Neural cell (in vitro differentiated cells): ENCODE measurements around the gene LIPC. TPM values are rescaled to one million over a fixed set of nuclear protein-coding genes. Genes with fewer than 3 reads are reported as not detected.

Experiments used
- H2AFZ ChIP-seq: fragments of 200-600, 300-800 bp; sonication (generic), shearing (Covaris generic); 2 replicates; pipeline ENCODE4 v1.6.0; 2014; ENCODE audit warnings: low read depth, mild to moderate bottlenecking, antibody characterized with exemption, low read length, moderate library complexity
- H3F3A ChIP-seq: fragments of 200-600 bp; shearing (Covaris generic); 2 replicates; pipeline ENCODE4 v1.6.1; 2016; ENCODE audit warnings: mild to moderate bottlenecking, moderate library complexity, mixed read lengths, antibody characterized with exemption, low read length; ENCODE audit not compliant: insufficient read depth, poor library complexity, severe bottlenecking
- H3K27ac ChIP-seq: fragments of 200-600, 300-800 bp; sonication (generic), shearing (Covaris generic); 2 replicates; pipeline ENCODE4 v1.5.1; 2014; ENCODE audit warnings: mild to moderate bottlenecking, low read length, moderate library complexity
- H3K27me3 ChIP-seq: fragments of 300-800, 200-600 bp; sonication (generic), shearing (Covaris generic); 2 replicates; pipeline ENCODE4 v1.6.0; 2014; ENCODE audit warnings: mild to moderate bottlenecking, low read depth, low read length, moderate library complexity; ENCODE audit not compliant: insufficient read depth
- H3K36me3 ChIP-seq: fragments of 300-800, 200-600 bp; sonication (generic), shearing (Covaris generic); 2 replicates; pipeline ENCODE4 v1.5.1; 2014; ENCODE audit warnings: mild to moderate bottlenecking, antibody characterized with exemption, low read length, moderate library complexity; ENCODE audit not compliant: insufficient read depth
- H3K4me2 ChIP-seq: fragments of 300-800, 200-600 bp; sonication (generic), shearing (Covaris generic); 2 replicates; pipeline ENCODE4 v1.6.0; 2014; ENCODE audit warnings: mild to moderate bottlenecking, low read length
- H3K4me3 ChIP-seq: fragments of 300-800, 200-600 bp; sonication (generic), shearing (Covaris generic); 2 replicates; pipeline ENCODE4 v1.5.1; 2014; ENCODE audit warnings: mild to moderate bottlenecking, low read length, moderate library complexity
- H3K79me2 ChIP-seq: fragments of 200-600 bp; shearing (Covaris generic); replicated peaks from 2 replicates; pipeline ENCODE4 v1.6.0; 2014; ENCODE audit warnings: mild to moderate bottlenecking, low read length, moderate library complexity; ENCODE audit not compliant: insufficient read depth
- H3K9ac ChIP-seq: fragments of 300-800, 200-600 bp; sonication (generic), shearing (Covaris generic); 2 replicates; pipeline ENCODE4 v1.6.1; 2016; ENCODE audit warnings: mild to moderate bottlenecking, low read length, mixed read lengths
- H3K9me2 ChIP-seq: fragments of 200-600 bp; shearing (Covaris generic); 2 replicates; pipeline ENCODE4 v1.6.1; 2016; ENCODE audit warnings: mild to moderate bottlenecking, low read length, mixed read lengths; ENCODE audit not compliant: insufficient read depth
- H3K9me3 ChIP-seq: fragments of 200-600, 300-800 bp; sonication (generic), shearing (Covaris generic); 2 replicates; pipeline ENCODE4 v1.6.1; 2016; ENCODE audit warnings: mild to moderate bottlenecking, mixed run types, low read length, moderate library complexity, mixed read lengths
- H4K20me1 ChIP-seq: fragments of 200-600 bp; shearing (Covaris generic); 2 replicates; pipeline ENCODE4 v1.6.1; 2016; ENCODE audit warnings: mild to moderate bottlenecking, mixed run types; ENCODE audit not compliant: insufficient read depth
- EP300 ChIP-seq: fragments of 450-650 bp; conservative IDR thresholded peaks from 2 replicates; pipeline ENCODE4 v1.6.1; 2014; ENCODE audit warnings: antibody characterized with exemption, mild to moderate bottlenecking, moderate library complexity; ENCODE audit not compliant: poor library complexity, severe bottlenecking
- EZH2 ChIP-seq: fragments of 200-600, 300-800 bp; shearing (Covaris generic), sonication (generic); IDR thresholded peaks from 2 replicates; pipeline ENCODE4 v1.6.1; 2014; ENCODE audit warnings: antibody characterized with exemption, low read length, borderline replicate concordance, mild to moderate bottlenecking; ENCODE audit not compliant: insufficient read depth, poor library complexity, severe bottlenecking
- MXI1 ChIP-seq: fragments of 450-650 bp; conservative IDR thresholded peaks from 2 replicates; pipeline ENCODE4 v1.6.1; 2014; ENCODE audit warnings: antibody characterized with exemption, mild to moderate bottlenecking; ENCODE audit not compliant: poor library complexity, severe bottlenecking
- POLR2AphosphoS5 ChIP-seq: IDR thresholded peaks from 2 replicates; pipeline ENCODE4 v1.6.1; 2012
- RAD21 ChIP-seq: fragments of 450-650 bp; conservative IDR thresholded peaks from 2 replicates; pipeline ENCODE4 v1.6.1; 2014; ENCODE audit warnings: antibody characterized with exemption, mild to moderate bottlenecking, moderate library complexity
- SMC3 ChIP-seq: fragments of 450-650 bp; conservative IDR thresholded peaks from 2 replicates; pipeline ENCODE4 v1.6.1; 2014; ENCODE audit warnings: antibody characterized with exemption, mild to moderate bottlenecking, moderate library complexity; ENCODE audit not compliant: poor library complexity
- TAF1 ChIP-seq: IDR thresholded peaks from 2 replicates; pipeline ENCODE4 v1.6.1; 2012; ENCODE audit warnings: low read depth
- polyA plus RNA-seq: library from polyadenylated mRNA; depleted of rRNA; stranded (reverse); fragments of >200 nt; gene quantifications from 2 replicates; pipeline ENCODE4 v1.2.3, GENCODE V29; 2014
- TF ChIP-seq, protein P1 (sequence below): fragments of 450-650 bp; IDR thresholded peaks from 2 replicates; pipeline ENCODE4 v1.5.1; 2014; ENCODE audit warnings: antibody characterized with exemption, mild to moderate bottlenecking, moderate library complexity; ENCODE audit not compliant: poor library complexity, severe bottlenecking
- TF ChIP-seq, protein P2 (sequence below): IDR thresholded peaks from 2 replicates; pipeline ENCODE4 v1.6.1; 2012; ENCODE audit warnings: borderline replicate concordance

Gene LIPC
- polyA plus RNA-seq, 1 donor from 2014 or later, result not detected

DNA sequence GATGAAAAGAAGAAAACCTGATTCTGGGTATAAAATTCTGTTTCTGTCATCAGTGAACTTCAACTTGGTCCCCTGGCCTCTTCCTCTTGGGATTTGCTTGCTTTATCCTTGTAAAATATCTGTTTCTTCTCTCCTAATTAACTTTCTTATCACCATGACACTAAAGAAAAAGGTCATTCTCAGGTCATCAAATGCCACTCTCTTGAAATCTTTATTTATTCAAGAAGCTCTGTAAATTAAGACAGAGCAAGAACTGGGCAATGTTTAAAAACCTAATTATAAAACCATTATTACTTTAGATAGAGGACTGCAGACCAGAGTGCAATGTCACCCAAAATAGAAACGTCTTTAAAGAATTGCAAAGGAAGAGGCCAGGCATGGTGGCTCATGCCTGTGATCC is 6.0 kb upstream of the LIPC start:
- Histone ChIP-seq H3K9me3 (no peaks in the 10 kb centered on the region), H3K36me3 (no peaks in the 10 kb centered on the region), H2AFZ (no peak overlapping the region), H3K9me2 (no peaks in the 10 kb centered on the region), H3K4me3 (no peak overlapping the region), H3K27me3 (no peaks in the 10 kb centered on the region), H4K20me1 (no peaks in the 10 kb centered on the region), H3K27ac (no peak overlapping the region), H3K4me2 (no peak overlapping the region), H3F3A (no peaks in the 10 kb centered on the region), H3K9ac (no peak overlapping the region), H3K79me2 (no peaks in the 10 kb centered on the region)
- TF ChIP-seq EZH2 (no peak), RAD21 (no peak), TAF1 (no peak), SMC3 (no peak), EP300 (no peak), POLR2AphosphoS5 (no peak), MXI1 (no peak)
- TF ChIP-seq, protein P1, sequence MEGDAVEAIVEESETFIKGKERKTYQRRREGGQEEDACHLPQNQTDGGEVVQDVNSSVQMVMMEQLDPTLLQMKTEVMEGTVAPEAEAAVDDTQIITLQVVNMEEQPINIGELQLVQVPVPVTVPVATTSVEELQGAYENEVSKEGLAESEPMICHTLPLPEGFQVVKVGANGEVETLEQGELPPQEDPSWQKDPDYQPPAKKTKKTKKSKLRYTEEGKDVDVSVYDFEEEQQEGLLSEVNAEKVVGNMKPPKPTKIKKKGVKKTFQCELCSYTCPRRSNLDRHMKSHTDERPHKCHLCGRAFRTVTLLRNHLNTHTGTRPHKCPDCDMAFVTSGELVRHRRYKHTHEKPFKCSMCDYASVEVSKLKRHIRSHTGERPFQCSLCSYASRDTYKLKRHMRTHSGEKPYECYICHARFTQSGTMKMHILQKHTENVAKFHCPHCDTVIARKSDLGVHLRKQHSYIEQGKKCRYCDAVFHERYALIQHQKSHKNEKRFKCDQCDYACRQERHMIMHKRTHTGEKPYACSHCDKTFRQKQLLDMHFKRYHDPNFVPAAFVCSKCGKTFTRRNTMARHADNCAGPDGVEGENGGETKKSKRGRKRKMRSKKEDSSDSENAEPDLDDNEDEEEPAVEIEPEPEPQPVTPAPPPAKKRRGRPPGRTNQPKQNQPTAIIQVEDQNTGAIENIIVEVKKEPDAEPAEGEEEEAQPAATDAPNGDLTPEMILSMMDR, result no peak
- TF ChIP-seq, protein P2, sequence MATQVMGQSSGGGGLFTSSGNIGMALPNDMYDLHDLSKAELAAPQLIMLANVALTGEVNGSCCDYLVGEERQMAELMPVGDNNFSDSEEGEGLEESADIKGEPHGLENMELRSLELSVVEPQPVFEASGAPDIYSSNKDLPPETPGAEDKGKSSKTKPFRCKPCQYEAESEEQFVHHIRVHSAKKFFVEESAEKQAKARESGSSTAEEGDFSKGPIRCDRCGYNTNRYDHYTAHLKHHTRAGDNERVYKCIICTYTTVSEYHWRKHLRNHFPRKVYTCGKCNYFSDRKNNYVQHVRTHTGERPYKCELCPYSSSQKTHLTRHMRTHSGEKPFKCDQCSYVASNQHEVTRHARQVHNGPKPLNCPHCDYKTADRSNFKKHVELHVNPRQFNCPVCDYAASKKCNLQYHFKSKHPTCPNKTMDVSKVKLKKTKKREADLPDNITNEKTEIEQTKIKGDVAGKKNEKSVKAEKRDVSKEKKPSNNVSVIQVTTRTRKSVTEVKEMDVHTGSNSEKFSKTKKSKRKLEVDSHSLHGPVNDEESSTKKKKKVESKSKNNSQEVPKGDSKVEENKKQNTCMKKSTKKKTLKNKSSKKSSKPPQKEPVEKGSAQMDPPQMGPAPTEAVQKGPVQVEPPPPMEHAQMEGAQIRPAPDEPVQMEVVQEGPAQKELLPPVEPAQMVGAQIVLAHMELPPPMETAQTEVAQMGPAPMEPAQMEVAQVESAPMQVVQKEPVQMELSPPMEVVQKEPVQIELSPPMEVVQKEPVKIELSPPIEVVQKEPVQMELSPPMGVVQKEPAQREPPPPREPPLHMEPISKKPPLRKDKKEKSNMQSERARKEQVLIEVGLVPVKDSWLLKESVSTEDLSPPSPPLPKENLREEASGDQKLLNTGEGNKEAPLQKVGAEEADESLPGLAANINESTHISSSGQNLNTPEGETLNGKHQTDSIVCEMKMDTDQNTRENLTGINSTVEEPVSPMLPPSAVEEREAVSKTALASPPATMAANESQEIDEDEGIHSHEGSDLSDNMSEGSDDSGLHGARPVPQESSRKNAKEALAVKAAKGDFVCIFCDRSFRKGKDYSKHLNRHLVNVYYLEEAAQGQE, result no peak

DNA sequence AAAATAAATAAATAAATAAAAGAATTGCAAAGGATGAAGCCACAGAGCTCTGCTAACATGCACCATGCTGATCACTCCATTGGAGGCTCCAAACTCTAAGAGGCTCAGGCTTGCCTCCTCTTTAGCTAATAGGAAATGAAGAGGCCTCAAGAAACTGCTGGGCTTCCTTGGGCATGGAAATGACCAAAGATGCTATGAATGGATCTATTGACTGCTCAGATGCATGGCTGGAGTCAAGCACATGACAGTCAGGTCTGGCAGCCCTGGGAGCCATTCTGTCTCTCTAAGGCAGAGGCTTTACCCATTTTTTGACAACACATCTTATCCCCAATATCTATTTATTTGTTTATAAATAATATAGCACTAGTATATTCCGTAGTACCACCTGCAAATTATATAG is 5.3 kb upstream of the LIPC start:
- Histone ChIP-seq H3K79me2 (no peaks in the 10 kb centered on the region), H3K4me3 (no peak overlapping the region), H2AFZ (no peak overlapping the region), H4K20me1 (no peaks in the 10 kb centered on the region), H3K4me2 (no peak overlapping the region), H3F3A (no peaks in the 10 kb centered on the region), H3K9me2 (no peaks in the 10 kb centered on the region), H3K9me3 (no peaks in the 10 kb centered on the region), H3K9ac (no peak overlapping the region), H3K27ac (no peak overlapping the region), H3K27me3 (no peaks in the 10 kb centered on the region), H3K36me3 (no peaks in the 10 kb centered on the region)
- TF ChIP-seq EZH2, result no peak
- TF ChIP-seq EP300, result no peak
- TF ChIP-seq, protein P2, result no peak
- TF ChIP-seq MXI1, result no peak
- TF ChIP-seq SMC3, result no peak
- no peak for TF ChIP-seq TAF1
- TF ChIP-seq, protein P1, result no peak
- TF ChIP-seq POLR2AphosphoS5, result no peak
- TF ChIP-seq RAD21, result no peak
